Measurements from ENCODE around the gene CCNL1. TPM values are rescaled to one million over a fixed set of nuclear protein-coding genes. Genes with fewer than 3 reads are reported as not detected.
A peak's percentile ranks its signal among the peaks of the same experiment; 100 is the strongest.

Gene CCNL1
- total RNA-seq, 2 donors from 2014 or later: 303 to 324 TPM

GRCh38 chr3:157148196-157148889 is 11.6 kb downstream of the CCNL1 start:
- H3K36me3 Mint-ChIP-seq: peaks cover 75% of the 10 kb centered on the region
- peak overlapping the region in 1 of 2 donors; percentile 15 for H3K27ac Mint-ChIP-seq
- peak overlapping the region; percentile 6 for H3K4me3 Mint-ChIP-seq
- H3K27me3 Mint-ChIP-seq: no peaks in the 10 kb centered on the region
- DNase-seq (ENCODE audit: low spot score): no peak
- H3K9me3 Mint-ChIP-seq: no peaks in the 10 kb centered on the region
- peak in 1 of 2 donors; percentile 69 for ATAC-seq
- peaks cover 30 to 40% of the 10 kb centered on the region in 2 donors for H3K4me1 Mint-ChIP-seq (ENCODE audit: low read depth in 2 of 2)

GRCh38 chr3:157147099-157147803 is 12.7 kb downstream of the CCNL1 start:
- DNase-seq (ENCODE audit: low spot score) (no peak), ATAC-seq (no peak)
- peak overlapping the region; percentile 35 to 41 for H3K27ac Mint-ChIP-seq
- H3K4me3 Mint-ChIP-seq: no peak overlapping the region
- peaks cover 29 to 35% of the 10 kb centered on the region in 2 donors for H3K4me1 Mint-ChIP-seq (ENCODE audit: low read depth in 2 of 2)
- no peaks in the 10 kb centered on the region for H3K9me3 Mint-ChIP-seq
- no peaks in the 10 kb centered on the region for H3K27me3 Mint-ChIP-seq
- peaks cover 71% of the 10 kb centered on the region for H3K36me3 Mint-ChIP-seq

- ATAC-seq (no peak), DNase-seq (ENCODE audit: low spot score) (no peak)
- H3K4me3 Mint-ChIP-seq: no peak overlapping the region
- H3K9me3 Mint-ChIP-seq: no peaks in the 10 kb centered on the region
- peaks cover 66% of the 10 kb centered on the region for H3K36me3 Mint-ChIP-seq
- no peaks in the 10 kb centered on the region for H3K27me3 Mint-ChIP-seq
- H3K4me1 Mint-ChIP-seq (ENCODE audit: low read depth in 2 of 2): peaks cover 23 to 26% of the 10 kb centered on the region in 2 donors
- H3K27ac Mint-ChIP-seq: peak overlapping the region; percentile 47 to 67
Measured at GRCh38 chr3:157145606-157146322, 14.2 kb downstream of the CCNL1 start.

- no peak overlapping the region for H3K4me3 Mint-ChIP-seq
- H3K9me3 Mint-ChIP-seq: no peaks in the 10 kb centered on the region
- H3K4me1 Mint-ChIP-seq (ENCODE audit: low read depth in 2 of 2): peaks cover 5 to 21% of the 10 kb centered on the region in 2 donors
- ATAC-seq (no peak), DNase-seq (ENCODE audit: low spot score) (no peak)
- H3K27ac Mint-ChIP-seq: peak overlapping the region in 1 of 2 donors; percentile 26
- H3K27me3 Mint-ChIP-seq: no peaks in the 10 kb centered on the region
- H3K36me3 Mint-ChIP-seq: peaks cover 39% of the 10 kb centered on the region
Measured at GRCh38 chr3:157142315-157142714, 17.6 kb downstream of the CCNL1 start.

GRCh38 chr3:157139938-157140534 is 19.9 kb downstream of the CCNL1 start:
- H3K4me1 Mint-ChIP-seq (ENCODE audit: low read depth in 2 of 2): peaks cover 0 to 13% of the 10 kb centered on the region in 2 donors
- DNase-seq (ENCODE audit: low spot score) (no peak), ATAC-seq (no peak)
- peak overlapping the region in 1 of 2 donors; percentile 16 for H3K27ac Mint-ChIP-seq
- no peaks in the 10 kb centered on the region for H3K27me3 Mint-ChIP-seq
- H3K4me3 Mint-ChIP-seq: no peak overlapping the region
- peaks cover 20% of the 10 kb centered on the region for H3K36me3 Mint-ChIP-seq
- H3K9me3 Mint-ChIP-seq: no peaks in the 10 kb centered on the region

GRCh38 chr3:157136647-157137387 is 23.1 kb downstream of the CCNL1 start:
- Mint-ChIP-seq H3K27ac (peak overlapping the region in 1 of 2 donors; percentile 28), H3K4me1 (ENCODE audit: low read depth in 2 of 2) (peaks cover 13 to 20% of the 10 kb centered on the region in 2 donors), H3K4me3 (peak overlapping the region; percentile 37), H3K27me3 (no peaks in the 10 kb centered on the region), H3K36me3 (peaks cover 2% of the 10 kb centered on the region), H3K9me3 (no peaks in the 10 kb centered on the region)
- peak in 1 of 2 donors; percentile 16 for ATAC-seq
- no peak for DNase-seq (ENCODE audit: low spot score)

- H3K27me3 Mint-ChIP-seq: no peaks in the 10 kb centered on the region
- ATAC-seq (no peak), DNase-seq (ENCODE audit: low spot score) (no peak)
Measured at GRCh38 chr3:157135671-157136396, 24.1 kb downstream of the CCNL1 start.

GRCh38 chr3:157134620-157135191 is 25.2 kb downstream of the CCNL1 start:
- Mint-ChIP-seq H3K27me3 (no peaks in the 10 kb centered on the region), H3K4me3 (no peak overlapping the region), H3K36me3 (no peaks in the 10 kb centered on the region), H3K9me3 (no peaks in the 10 kb centered on the region), H3K4me1 (ENCODE audit: low read depth in 2 of 2) (peaks cover 32 to 38% of the 10 kb centered on the region in 2 donors), H3K27ac (no peak overlapping the region)
- ATAC-seq (peak in 1 of 2 donors; percentile 35), DNase-seq (ENCODE audit: low spot score) (no peak)

More at GRCh38 chr3:157135671-157136396, 24.1 kb downstream of the CCNL1 start:
- peak overlapping the region in 1 of 2 donors; percentile 28 for H3K27ac Mint-ChIP-seq
- no peak overlapping the region for H3K4me3 Mint-ChIP-seq
- H3K36me3 Mint-ChIP-seq: no peaks in the 10 kb centered on the region
- peaks cover 22 to 29% of the 10 kb centered on the region in 2 donors for H3K4me1 Mint-ChIP-seq (ENCODE audit: low read depth in 2 of 2)
- no peaks in the 10 kb centered on the region for H3K9me3 Mint-ChIP-seq

- Mint-ChIP-seq H3K9me3 (no peaks in the 10 kb centered on the region), H3K36me3 (no peaks in the 10 kb centered on the region), H3K4me1 (ENCODE audit: low read depth in 2 of 2) (peaks cover 42 to 49% of the 10 kb centered on the region in 2 donors), H3K27ac (peak overlapping the region; percentile 7 to 13), H3K27me3 (no peaks in the 10 kb centered on the region), H3K4me3 (no peak overlapping the region)
- no peak for ATAC-seq
- no peak for DNase-seq (ENCODE audit: low spot score)
Measured at GRCh38 chr3:157133434-157134320, 26.3 kb downstream of the CCNL1 start.

- Mint-ChIP-seq H3K9me3 (no peaks in the 10 kb centered on the region), H3K36me3 (no peaks in the 10 kb centered on the region), H3K4me1 (ENCODE audit: low read depth in 2 of 2) (peaks cover 49 to 54% of the 10 kb centered on the region in 2 donors), H3K27ac (peak overlapping the region; percentile 7 to 90), H3K4me3 (no peak overlapping the region), H3K27me3 (no peaks in the 10 kb centered on the region)
- no peak for DNase-seq (ENCODE audit: low spot score)
- no peak for ATAC-seq
Measured at GRCh38 chr3:157132936-157133335, 27.0 kb downstream of the CCNL1 start.

- peak overlapping the region; percentile 79 to 90 for H3K27ac Mint-ChIP-seq
Measured at GRCh38 chr3:157132341-157132740, 27.6 kb downstream of the CCNL1 start.

More at GRCh38 chr3:157132341-157132740, 27.6 kb downstream of the CCNL1 start:
- ATAC-seq: no peak
- no peak for DNase-seq (ENCODE audit: low spot score)
- Mint-ChIP-seq H3K4me3 (peak overlapping the region; percentile 62), H3K36me3 (no peaks in the 10 kb centered on the region), H3K9me3 (no peaks in the 10 kb centered on the region), H3K4me1 (ENCODE audit: low read depth in 2 of 2) (peaks cover 52 to 56% of the 10 kb centered on the region in 2 donors), H3K27me3 (no peaks in the 10 kb centered on the region)

Data from natural killer cell treated with Interleukin-12 subunit alpha and Interleukin-12 subunit beta and Interleukin-15 and Interleukin-18, amount 100 ng/mL, for 72 hours (primary cell).